ENCODE data around the gene ATP9B.

Gene ATP9B

GRCh38 chr18:79397830-79398761 lies 328.9 kb downstream of the ATP9B start:
- no peak for DNase-seq (ENCODE audit: low read depth)

DNA sequence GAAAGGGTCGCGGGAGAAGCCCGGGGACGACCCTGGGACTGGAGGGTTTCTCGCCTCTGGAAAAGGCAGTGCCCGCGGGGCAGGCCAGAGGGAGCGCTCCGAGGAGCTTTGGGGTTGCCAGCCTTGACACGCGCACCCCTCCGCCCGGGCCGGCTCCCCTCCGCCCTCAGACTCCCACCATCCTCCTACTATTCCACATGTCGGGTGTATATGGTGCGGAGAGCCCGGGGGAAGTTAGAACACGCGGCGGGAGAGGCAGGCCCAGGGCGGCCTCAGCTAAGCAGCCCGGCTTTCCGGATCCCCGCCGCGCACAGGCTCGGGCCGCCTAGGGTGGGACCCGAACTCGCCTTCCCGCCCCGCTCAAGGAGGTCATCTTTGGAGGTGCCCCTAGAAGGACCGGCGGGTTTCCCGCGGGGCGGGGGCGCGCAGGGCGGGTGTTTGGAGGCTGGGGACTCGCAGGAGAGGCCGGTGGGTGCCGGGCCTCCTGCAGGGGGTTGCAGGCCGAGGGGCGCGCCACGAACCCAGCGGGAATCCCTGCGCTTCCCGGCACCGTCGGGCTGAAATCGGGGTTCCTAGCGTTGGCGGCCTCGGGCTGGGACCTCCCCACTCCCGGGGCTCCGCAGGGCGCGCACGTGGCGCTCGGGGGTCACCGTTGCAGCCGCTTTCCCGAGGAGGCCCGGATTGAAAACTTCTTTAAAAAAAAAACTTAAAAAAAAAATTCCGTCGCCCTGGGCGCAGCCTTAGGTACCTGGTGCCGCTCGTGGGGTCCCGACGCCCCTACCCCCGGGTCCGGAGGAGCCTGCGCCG lies 330.3 kb downstream of the ATP9B start:
- DNase-seq (ENCODE audit: low read depth) = no peak

GRCh38 chr18:79400091-79400590 lies 330.9 kb downstream of the ATP9B start:
- peak; percentile 64 for DNase-seq (ENCODE audit: low read depth)

DNA sequence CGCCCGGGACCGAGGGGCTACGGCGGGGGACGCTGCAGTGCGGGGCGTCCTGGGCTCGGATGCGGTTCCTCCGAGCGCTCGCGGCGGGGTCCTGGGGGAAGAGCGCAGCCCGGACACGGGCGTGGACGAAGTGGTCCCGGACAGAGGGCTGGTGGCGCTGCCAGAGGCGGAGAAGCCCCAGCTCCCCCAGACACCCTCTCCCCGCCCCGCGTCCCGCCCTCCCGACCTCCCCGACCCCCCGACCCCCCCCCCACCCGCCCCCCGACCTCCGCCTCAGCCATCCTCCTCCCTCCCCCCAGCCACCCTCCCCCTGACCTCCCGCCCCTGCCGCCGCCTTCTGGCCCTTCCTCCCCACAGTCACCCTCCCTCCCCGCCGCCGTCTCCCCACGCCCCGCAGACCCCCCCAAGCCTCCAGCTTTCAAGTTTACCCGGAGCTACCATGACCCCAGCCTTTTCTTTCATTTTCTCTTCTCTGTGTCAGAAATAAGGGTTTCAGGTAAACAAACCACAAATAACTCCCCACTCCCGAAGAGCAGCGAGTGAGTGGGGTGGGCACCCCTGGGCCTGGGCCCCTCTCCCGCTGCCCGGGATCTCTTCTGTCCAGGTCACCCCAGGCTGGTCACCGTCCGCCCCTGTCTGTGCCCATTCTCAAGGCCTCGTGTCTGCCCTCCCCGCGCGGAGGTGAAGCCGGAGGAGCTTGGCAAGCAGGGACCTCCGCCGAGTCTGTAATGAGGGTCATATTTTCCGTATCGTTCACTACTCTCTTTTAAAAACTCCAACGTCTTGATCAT lies 331.6 kb downstream of the ATP9B start:
- DNase-seq (ENCODE audit: low read depth) = no peak

DNA sequence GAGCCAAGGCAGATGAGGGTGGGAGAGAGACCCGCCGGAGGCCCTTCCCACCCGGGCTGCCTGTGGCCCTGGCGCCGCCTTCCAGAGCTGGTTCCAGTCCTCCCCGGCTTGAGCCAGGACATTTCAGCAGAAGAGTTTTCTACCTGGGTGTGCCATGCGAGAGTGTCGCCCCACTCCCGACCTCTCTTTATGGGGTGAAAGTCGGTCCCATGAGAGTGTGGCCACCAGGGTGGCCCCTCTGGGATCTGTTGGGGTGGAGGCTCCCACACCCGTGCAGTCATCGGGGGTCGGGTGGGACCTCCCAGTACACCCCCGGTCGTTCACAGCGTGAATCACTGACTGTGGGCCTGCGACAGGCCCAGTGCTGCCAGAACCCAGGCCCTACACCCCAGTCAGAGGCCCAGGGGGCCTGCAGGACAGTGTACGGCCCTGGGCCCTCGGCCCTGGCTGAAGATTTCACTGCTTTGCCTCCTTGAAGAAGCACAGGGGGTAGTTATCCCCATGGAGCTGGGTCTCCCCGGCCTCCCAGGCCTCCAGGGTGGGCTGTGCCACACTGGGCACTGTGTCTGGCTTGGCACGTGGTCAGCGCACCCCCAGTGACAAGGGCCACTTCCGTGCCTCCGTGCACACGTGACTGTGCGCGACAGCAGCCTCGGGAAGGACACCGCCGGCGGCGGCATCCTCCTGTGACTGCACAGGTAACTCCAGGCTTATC lies 332.5 kb downstream of the ATP9B start:
- no peak for DNase-seq (ENCODE audit: low read depth)

DNA sequence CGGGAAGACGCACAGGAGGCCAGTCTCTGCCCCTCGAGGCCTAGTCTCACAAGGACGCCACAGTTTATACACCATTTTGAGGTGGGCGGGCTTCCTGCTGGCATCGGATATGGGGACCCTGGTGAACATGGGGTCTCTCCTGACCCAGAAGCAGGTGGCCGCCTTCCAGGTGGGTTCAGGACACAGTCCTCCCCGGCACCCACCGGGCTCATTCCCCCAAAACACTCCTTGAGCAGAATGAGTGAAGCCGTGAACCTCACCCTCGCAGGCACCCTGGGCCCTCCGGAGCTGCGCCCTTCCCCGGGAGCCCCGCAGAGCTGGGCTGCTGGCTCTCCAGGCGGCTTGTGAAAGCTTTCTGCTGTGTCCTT lies 333.0 kb downstream of the ATP9B start:
- DNase-seq (ENCODE audit: low read depth) = no peak

- DNase-seq (ENCODE audit: low read depth) = no peak
These were observed 334.0 kb downstream of the ATP9B start for GRCh38 chr18:79402977-79403722.

- DNase-seq (ENCODE audit: low read depth) = no peak
These were observed 334.8 kb downstream of the ATP9B start for GRCh38 chr18:79403723-79404566.

DNA sequence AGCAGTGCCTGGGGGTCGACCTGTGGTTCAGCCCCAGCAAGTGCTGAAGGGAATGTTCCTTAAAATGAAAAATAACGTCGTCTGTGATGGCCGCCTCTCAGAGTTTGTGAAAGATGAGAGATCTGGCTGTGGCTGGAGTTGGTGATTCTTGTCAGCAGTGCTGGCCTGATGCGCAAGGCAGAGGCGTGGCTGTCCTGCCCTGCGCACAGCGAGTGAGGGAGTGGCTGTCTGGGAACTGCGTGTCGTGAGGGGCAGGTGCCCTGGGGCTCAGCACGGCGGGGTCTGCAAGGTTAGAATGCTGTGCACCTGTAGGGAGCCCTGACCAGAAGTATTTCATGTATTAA lies 335.3 kb downstream of the ATP9B start:
- DNase-seq (ENCODE audit: low read depth) = no peak

DNA sequence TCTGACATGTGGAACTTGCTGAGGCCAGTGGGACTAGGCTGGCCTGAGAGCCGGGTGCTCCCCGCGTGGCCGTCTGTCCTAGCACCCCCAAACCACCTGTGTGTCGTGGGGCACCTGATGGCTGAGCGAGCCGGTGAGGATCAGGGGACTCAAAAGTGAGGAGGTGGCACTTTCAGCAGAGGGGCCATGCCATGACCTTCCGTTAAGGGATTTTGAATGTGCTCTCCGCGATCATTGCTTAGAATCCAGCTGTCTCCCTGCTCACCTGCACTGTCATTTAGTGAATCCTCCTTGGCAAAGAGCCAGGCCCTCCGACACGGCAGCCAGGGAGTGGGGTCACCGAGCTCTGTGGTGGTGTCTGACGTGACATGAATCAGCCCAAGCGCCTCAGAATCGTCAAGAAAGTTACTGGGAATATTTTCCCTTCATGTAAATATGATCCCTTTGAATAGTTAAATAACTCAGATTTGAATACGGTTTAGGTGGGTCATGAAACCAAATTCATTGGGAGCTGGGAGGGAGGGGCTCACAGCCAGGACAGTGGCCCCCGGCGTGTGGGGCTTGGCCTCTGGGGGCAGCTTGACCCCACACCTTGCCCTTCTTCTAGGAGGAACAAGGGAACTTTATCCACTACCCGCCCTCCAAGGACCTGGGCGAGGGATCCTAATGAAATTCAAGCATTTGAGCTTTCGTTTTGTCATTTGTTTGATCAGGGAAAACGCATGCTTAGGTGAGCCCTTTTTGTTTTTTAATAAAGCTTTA lies 336.0 kb downstream of the ATP9B start:
- DNase-seq (ENCODE audit: low read depth) = no peak

- DNase-seq (ENCODE audit: low read depth) = peak; percentile 77
These were observed 336.8 kb downstream of the ATP9B start for GRCh38 chr18:79405781-79406575.

DNA sequence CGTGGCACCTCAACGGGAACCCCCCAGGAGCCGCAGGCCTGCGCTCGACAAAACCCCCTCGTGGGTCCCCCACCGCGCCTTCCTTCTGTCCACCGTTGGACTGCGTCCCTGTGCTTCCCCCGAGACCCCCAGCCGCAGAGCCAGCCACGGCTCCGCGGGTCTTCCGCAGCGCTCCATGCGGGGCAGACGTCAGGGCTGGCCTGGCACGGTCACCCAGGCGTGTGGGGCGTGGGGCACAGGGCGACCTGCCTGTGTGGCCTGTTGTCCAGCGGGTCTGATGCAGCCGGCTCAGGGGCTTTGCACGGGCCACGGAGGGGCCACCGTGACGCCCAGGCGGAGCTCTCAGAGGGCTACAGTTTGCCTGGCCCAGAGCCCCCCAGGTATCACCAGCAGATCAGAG lies 337.5 kb downstream of the ATP9B start:
- no peak for DNase-seq (ENCODE audit: low read depth)

- DNase-seq (ENCODE audit: low read depth) = no peak
These were observed 340.1 kb downstream of the ATP9B start for GRCh38 chr18:79409313-79409712.

DNA sequence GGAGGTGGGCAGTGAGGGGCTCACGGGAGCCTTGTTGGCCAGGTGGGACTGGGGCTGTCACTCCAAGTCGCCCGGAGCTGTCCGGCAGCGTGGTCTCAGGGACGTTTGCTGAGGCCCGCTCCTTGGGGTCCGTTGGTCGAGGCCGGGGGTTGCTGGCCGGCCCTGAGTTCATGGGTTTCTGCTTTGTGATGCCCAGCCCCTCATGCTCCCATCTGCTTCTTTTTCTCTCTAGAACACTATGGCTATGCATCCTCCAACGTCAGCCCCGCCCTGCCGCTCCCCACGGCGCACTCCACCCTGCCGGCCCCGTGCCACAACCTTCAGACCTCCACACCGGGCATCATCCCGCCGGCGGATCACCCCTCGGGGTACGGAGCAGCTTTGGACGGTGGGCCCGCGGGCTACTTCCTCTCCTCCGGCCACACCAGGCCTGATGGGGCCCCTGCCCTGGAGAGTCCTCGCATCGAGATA lies 341.0 kb downstream of the ATP9B start:
- DNase-seq (ENCODE audit: low read depth) = no peak

DNA sequence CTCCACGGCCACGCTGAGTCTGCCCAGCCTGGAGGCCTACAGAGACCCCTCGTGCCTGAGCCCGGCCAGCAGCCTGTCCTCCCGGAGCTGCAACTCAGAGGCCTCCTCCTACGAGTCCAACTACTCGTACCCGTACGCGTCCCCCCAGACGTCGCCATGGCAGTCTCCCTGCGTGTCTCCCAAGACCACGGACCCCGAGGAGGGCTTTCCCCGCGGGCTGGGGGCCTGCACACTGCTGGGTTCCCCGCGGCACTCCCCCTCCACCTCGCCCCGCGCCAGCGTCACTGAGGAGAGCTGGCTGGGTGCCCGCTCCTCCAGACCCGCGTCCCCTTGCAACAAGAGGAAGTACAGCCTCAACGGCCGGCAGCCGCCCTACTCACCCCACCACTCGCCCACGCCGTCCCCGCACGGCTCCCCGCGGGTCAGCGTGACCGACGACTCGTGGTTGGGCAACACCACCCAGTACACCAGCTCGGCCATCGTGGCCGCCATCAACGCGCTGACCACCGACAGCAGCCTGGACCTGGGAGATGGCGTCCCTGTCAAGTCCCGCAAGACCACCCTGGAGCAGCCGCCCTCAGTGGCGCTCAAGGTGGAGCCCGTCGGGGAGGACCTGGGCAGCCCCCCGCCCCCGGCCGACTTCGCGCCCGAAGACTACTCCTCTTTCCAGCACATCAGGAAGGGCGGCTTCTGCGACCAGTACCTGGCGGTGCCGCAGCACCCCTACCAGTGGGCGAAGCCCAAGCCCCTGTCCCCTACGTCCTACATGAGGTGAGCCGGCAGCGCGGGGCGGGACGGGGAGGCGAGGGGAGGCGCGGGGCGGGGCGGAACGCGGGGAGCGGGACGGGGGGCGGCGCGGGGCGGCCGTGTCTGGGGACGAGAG lies 341.8 kb downstream of the ATP9B start:
- no peak for DNase-seq (ENCODE audit: low read depth)

DNA sequence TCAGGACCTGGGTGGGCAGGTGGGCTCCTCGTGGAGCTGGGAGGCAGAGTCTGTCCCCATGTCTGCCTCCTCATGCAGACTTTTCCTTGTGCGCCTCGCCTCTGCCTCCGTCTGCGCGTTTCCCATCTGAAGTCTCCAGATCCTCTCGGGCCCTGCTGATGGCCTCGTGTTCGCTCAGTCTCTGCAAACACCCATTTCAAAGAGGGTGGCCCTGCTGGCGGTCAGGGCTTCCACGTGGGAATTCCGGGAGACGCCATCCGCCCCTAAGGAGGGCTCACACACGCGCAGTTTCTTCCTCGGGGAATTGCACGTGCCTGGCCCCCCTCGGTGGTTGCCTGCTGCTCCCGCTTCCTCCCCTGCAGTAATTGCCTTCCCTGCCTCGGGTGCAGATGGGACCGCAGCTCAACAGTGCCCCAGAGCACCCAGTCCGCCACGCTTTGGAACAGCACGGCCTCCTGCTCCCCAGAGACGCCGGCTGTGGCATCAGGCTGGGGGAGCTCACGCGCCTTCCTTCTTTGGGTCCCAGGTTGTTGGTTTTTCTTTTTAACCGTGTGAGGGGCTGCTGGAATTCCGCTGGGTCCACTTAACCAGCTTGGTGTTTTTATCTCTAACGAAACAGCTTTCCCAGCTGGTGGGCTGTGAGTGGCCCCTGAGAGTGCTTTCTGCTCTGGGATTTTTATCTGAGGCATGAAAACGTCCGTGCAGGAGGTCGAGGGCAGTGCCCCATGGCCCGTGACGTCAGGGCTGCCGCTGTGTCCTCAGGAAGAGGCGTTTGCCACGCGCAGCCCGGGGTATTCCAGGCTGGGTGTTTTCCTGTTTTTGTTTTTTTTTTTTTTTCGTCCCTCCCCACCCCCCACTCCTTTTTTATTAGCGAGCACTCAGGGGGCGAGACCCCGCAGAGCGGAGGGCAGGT lies 342.7 kb downstream of the ATP9B start:
- DNase-seq (ENCODE audit: low read depth) = no peak
